DMS53 treated with DMSO at 0.1 percent for 48 hours (cell line): ENCODE results near the gene SSBP4.
"Not testable (repeated sequence)": the region's sequence is repeated elsewhere in the genome, so short reads cannot be mapped to it uniquely, and the experiment has no call there.

ENCODE experiments used
- DNase-seq: peaks from one replicate; lab custom pipeline; 2025; ENCODE audit not compliant: unreplicated experiment; lab: John Stamatoyannopoulos, UW

SSBP4 gene

GRCh38 chr19:18419195-18419698 is at the start of gene SSBP4:
Gene SSBP4, plus strand, starts transcription at chr19:18419398. Its CDS starts 251 bp downstream, at chr19:18419649.
- peak; percentile 29 for DNase-seq

GRCh38 chr19:18373407-18373891 is 45.7 kb upstream of the SSBP4 start:
- DNase-seq: no peak

GRCh38 chr19:18373892-18374629 is 45.1 kb upstream of the SSBP4 start:
- DNase-seq: peak; percentile 88

- peak; percentile 93 for DNase-seq
Observed at GRCh38 chr19:18377026-18377425, 42.2 kb upstream of the SSBP4 start.

GRCh38 chr19:18379803-18380747 is 39.1 kb upstream of the SSBP4 start:
- DNase-seq: peak; percentile 89

- no peak for DNase-seq
Observed at GRCh38 chr19:18380843-18381242, 38.4 kb upstream of the SSBP4 start.

GRCh38 chr19:18383622-18384021 is 35.6 kb upstream of the SSBP4 start:
- DNase-seq: not testable (repeated sequence)

GRCh38 chr19:18384775-18385174 is 34.4 kb upstream of the SSBP4 start:
- no peak for DNase-seq

GRCh38 chr19:18385359-18385674 is 33.9 kb upstream of the SSBP4 start:
- no peak for DNase-seq

GRCh38 chr19:18385675-18386542 is 33.3 kb upstream of the SSBP4 start, which contains the start of gene GDF15:
Gene GDF15, plus strand, starts transcription at chr19:18386158. Its CDS starts 32 bp downstream, at chr19:18386190.
- DNase-seq: peak; percentile 69

GRCh38 chr19:18386543-18387271 is 32.5 kb upstream of the SSBP4 start:
- DNase-seq: peak; percentile 25

GRCh38 chr19:18388100-18388959 is 30.9 kb upstream of the SSBP4 start:
- peak; percentile 21 for DNase-seq

GRCh38 chr19:18388960-18389725 is 30.1 kb upstream of the SSBP4 start:
- no peak for DNase-seq

- DNase-seq: no peak
Observed at GRCh38 chr19:18389726-18390064, 29.5 kb upstream of the SSBP4 start.

- no peak for DNase-seq
Observed at GRCh38 chr19:18390065-18390907, 28.9 kb upstream of the SSBP4 start.

- no peak for DNase-seq
Observed at GRCh38 chr19:18391509-18392075, 27.6 kb upstream of the SSBP4 start.

GRCh38 chr19:18392417-18392816 is 26.8 kb upstream of the SSBP4 start:
- no peak for DNase-seq
